ENCODE measurements around the gene KRTAP9-1. TPM values are rescaled to one million over a fixed set of nuclear protein-coding genes. Genes with fewer than 3 reads are reported as not detected.
"Not testable (repeated sequence)": the region's sequence is repeated elsewhere in the genome, so short reads cannot be mapped to it uniquely, and the experiment has no call there.

KRTAP9-1 gene
- total and polyA plus RNA-seq, 7 experiments from 2014 or later = not detected

- no peak overlapping the region for H3K4me3 Mint-ChIP-seq
- peaks cover 0 to 6% (median 0%) of the 10 kb centered on the region in 7 donors for H3K4me1 Mint-ChIP-seq
- Histone ChIP-seq H3K4me3 (ENCODE audit: low read length) (no peak overlapping the region), H3K27ac (ENCODE audit: low read depth, low read length) (no peak overlapping the region), H3K4me1 (ENCODE audit: control insufficient read depth in 2 of 2, insufficient read depth in 2 of 2, low read length in 2 of 2) (no peaks in the 10 kb centered on the region), H3K9me3 (ENCODE audit: control insufficient read depth in 2 of 3, low read length in 3 of 3) (no peaks in the 10 kb centered on the region), H3K36me3 (ENCODE audit: control insufficient read depth in 2 of 3, insufficient read depth in 3 of 3, low read length in 3 of 3) (no peaks in the 10 kb centered on the region), H3K27me3 (ENCODE audit: control insufficient read depth in 2 of 2, insufficient read depth in 2 of 2, low read length in 2 of 2) (peaks cover 0 to 6% of the 10 kb centered on the region in 2 donors)
- peaks cover 0 to 4% (median 0%) of the 10 kb centered on the region in 5 donors for H3K36me3 Mint-ChIP-seq
- no peak overlapping the region for H3K27ac Mint-ChIP-seq
- H3K9me3 Mint-ChIP-seq = peaks cover 0 to 9% (median 0%) of the 10 kb centered on the region in 11 donors
- POLR2A ChIA-PET = no interaction called here
- no peak for DNase-seq
- intact Hi-C loops (cut with micrococcal nuclease) = no loop called here
- ATAC-seq = no peak
- CTCF ChIA-PET = no interaction called here
- peaks cover 0 to 11% (median 0%) of the 10 kb centered on the region in 5 donors for H3K27me3 Mint-ChIP-seq
These were observed 34.1 kb downstream of the KRTAP9-1 start for GRCh38 chr17:41223821-41224220.

DNA sequence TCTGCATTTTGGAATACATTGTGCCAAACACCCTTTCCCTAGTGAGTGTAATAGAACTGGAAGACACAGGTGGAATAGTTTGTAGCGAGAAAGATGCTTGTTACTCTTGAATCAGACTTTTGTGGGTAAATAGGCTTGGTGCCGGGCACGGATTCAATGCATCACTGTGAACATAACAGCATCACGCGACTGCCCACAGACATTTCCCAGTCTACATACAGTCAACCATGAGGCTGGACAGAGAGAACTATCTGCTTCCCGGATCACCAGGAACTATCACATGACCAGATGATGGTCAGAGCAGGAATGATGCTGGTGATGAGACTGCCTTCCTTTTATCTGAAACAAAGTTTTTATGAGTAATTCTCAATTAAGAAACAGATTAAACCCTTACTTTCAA lies 36.4 kb downstream of the KRTAP9-1 start:
- Histone ChIP-seq H3K36me3 (ENCODE audit: control insufficient read depth in 2 of 3, insufficient read depth in 3 of 3, low read length in 3 of 3) (no peaks in the 10 kb centered on the region), H3K27ac (ENCODE audit: low read depth, low read length) (no peak overlapping the region), H3K4me3 (ENCODE audit: low read length) (no peak overlapping the region), H3K27me3 (ENCODE audit: control insufficient read depth in 2 of 2, insufficient read depth in 2 of 2, low read length in 2 of 2) (peaks cover 0 to 6% of the 10 kb centered on the region in 2 donors), H3K4me1 (ENCODE audit: control insufficient read depth in 2 of 2, insufficient read depth in 2 of 2, low read length in 2 of 2) (no peaks in the 10 kb centered on the region), H3K9me3 (ENCODE audit: control insufficient read depth in 2 of 3, low read length in 3 of 3) (no peaks in the 10 kb centered on the region)
- no peak overlapping the region for H3K27ac Mint-ChIP-seq
- H3K9me3 Mint-ChIP-seq = peaks cover 0 to 4% (median 0%) of the 10 kb centered on the region in 11 donors
- ChIA-PET CTCF (no interaction called here), POLR2A (no interaction called here)
- H3K4me3 Mint-ChIP-seq = no peak overlapping the region
- ATAC-seq (no peak), DNase-seq (no peak)
- intact Hi-C loops (cut with micrococcal nuclease) = no loop called here
- H3K36me3 Mint-ChIP-seq = no peaks in the 10 kb centered on the region
- H3K27me3 Mint-ChIP-seq = peaks cover 0 to 17% (median 0%) of the 10 kb centered on the region in 5 donors
- H3K4me1 Mint-ChIP-seq = peaks cover 0 to 15% (median 11%) of the 10 kb centered on the region in 7 donors

GRCh38 chr17:41226598-41227095 lies 37.0 kb downstream of the KRTAP9-1 start, which contains the start of gene KRTAP9-2:
Gene KRTAP9-2, plus strand, starts transcription at chr17:41226648. Its CDS starts 7 bp downstream, at chr17:41226655.
- H3K4me3 Mint-ChIP-seq; intact Hi-C loops (cut with micrococcal nuclease); ATAC-seq: not testable (repeated sequence)

GRCh38 chr17:41230094-41230493 lies 40.4 kb downstream of the KRTAP9-1 start:
- Mint-ChIP-seq H3K36me3 (no peaks in the 10 kb centered on the region), H3K4me1 (peaks cover 0 to 15% (median 7%) of the 10 kb centered on the region in 7 donors), H3K27me3 (peaks cover 0 to 25% (median 4%) of the 10 kb centered on the region in 5 donors), H3K9me3 (peaks cover 0 to 2% (median 0%) of the 10 kb centered on the region in 11 donors), H3K27ac (peak overlapping the region in 1 of 9 donors; percentile 23), H3K4me3 (no peak overlapping the region)
- DNase-seq (no peak), ATAC-seq (no peak)
- POLR2A ChIA-PET = no interaction called here
- intact Hi-C loops (cut with micrococcal nuclease) = no loop called here
- Histone ChIP-seq H3K27me3 (ENCODE audit: control insufficient read depth in 2 of 2, insufficient read depth in 2 of 2, low read length in 2 of 2) (peaks cover 0 to 6% of the 10 kb centered on the region in 2 donors), H3K9me3 (ENCODE audit: control insufficient read depth in 2 of 3, low read length in 3 of 3) (no peaks in the 10 kb centered on the region), H3K4me1 (ENCODE audit: control insufficient read depth in 2 of 2, insufficient read depth in 2 of 2, low read length in 2 of 2) (no peaks in the 10 kb centered on the region), H3K4me3 (ENCODE audit: low read length) (no peak overlapping the region), H3K36me3 (ENCODE audit: control insufficient read depth in 2 of 3, insufficient read depth in 3 of 3, low read length in 3 of 3) (no peaks in the 10 kb centered on the region), H3K27ac (ENCODE audit: low read depth, low read length) (no peak overlapping the region)
- CTCF ChIA-PET = interaction anchor here (1.6 kb wide), 1 partner anchor 14 kb away, joined by 3 read pairs; no protein-coding TSS in a partner anchor

More at GRCh38 chr17:41226598-41227095, 37.0 kb downstream of the KRTAP9-1 start, which contains the start of gene KRTAP9-2:
- H3K4me1 ChIP-seq (ENCODE audit: control insufficient read depth in 2 of 2, insufficient read depth in 2 of 2, low read length in 2 of 2); POLR2A ChIA-PET; H3K9me3 ChIP-seq (ENCODE audit: control insufficient read depth in 2 of 3, low read length in 3 of 3); DNase-seq; H3K27me3 ChIP-seq (ENCODE audit: control insufficient read depth in 2 of 2, insufficient read depth in 2 of 2, low read length in 2 of 2); H3K36me3 Mint-ChIP-seq; H3K27ac Mint-ChIP-seq; H3K36me3 ChIP-seq (ENCODE audit: control insufficient read depth in 2 of 3, insufficient read depth in 3 of 3, low read length in 3 of 3); CTCF ChIA-PET; H3K9me3 Mint-ChIP-seq; H3K4me3 ChIP-seq (ENCODE audit: low read length); H3K27ac ChIP-seq (ENCODE audit: low read depth, low read length): not testable (repeated sequence)
- Mint-ChIP-seq H3K27me3 (peaks cover 0 to 16% (median 0%) of the 10 kb centered on the region in 5 donors), H3K4me1 (peaks cover 0 to 15% (median 7%) of the 10 kb centered on the region in 7 donors)

DNA sequence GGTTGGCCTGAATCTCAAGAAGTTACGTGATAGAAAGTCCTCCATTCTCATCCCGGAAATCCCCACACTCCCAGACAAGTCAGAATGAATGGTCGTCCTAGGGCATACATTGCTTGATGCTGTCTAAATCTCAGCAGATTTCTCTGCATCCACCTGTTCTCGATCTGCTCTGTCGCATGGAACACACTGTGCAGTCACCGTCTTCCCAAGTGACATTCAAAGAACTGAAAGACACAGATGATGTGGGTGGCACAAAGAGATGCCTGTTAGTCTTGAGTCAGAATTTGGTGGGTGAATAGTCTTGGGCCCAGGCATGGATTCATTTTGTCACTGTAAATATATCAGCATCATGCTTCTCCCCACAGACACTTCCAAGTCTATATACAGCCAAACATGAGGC lies 42.0 kb downstream of the KRTAP9-1 start:
- DNase-seq (no peak), ATAC-seq (no peak)
- no peak overlapping the region for H3K27ac ChIP-seq (ENCODE audit: low read depth, low read length)
- no peaks in the 10 kb centered on the region for H3K36me3 Mint-ChIP-seq
- no peaks in the 10 kb centered on the region for H3K9me3 ChIP-seq (ENCODE audit: control insufficient read depth in 2 of 3, low read length in 3 of 3)
- H3K27me3 Mint-ChIP-seq = peaks cover 0 to 27% (median 10%) of the 10 kb centered on the region in 5 donors
- H3K4me3 ChIP-seq (ENCODE audit: low read length) = no peak overlapping the region
- H3K4me1 ChIP-seq (ENCODE audit: control insufficient read depth in 2 of 2, insufficient read depth in 2 of 2, low read length in 2 of 2) = no peaks in the 10 kb centered on the region
- ChIA-PET POLR2A (no interaction called here), CTCF (no interaction called here)
- no peaks in the 10 kb centered on the region for H3K27me3 ChIP-seq (ENCODE audit: control insufficient read depth in 2 of 2, insufficient read depth in 2 of 2, low read length in 2 of 2)
- H3K4me3 Mint-ChIP-seq = no peak overlapping the region
- no peak overlapping the region for H3K27ac Mint-ChIP-seq
- intact Hi-C loops (cut with micrococcal nuclease) = no loop called here
- H3K9me3 Mint-ChIP-seq = peaks cover 0 to 2% (median 0%) of the 10 kb centered on the region in 11 donors
- H3K4me1 Mint-ChIP-seq = peaks cover 0 to 15% (median 9%) of the 10 kb centered on the region in 7 donors
- no peaks in the 10 kb centered on the region for H3K36me3 ChIP-seq (ENCODE audit: control insufficient read depth in 2 of 3, insufficient read depth in 3 of 3, low read length in 3 of 3)

DNA sequence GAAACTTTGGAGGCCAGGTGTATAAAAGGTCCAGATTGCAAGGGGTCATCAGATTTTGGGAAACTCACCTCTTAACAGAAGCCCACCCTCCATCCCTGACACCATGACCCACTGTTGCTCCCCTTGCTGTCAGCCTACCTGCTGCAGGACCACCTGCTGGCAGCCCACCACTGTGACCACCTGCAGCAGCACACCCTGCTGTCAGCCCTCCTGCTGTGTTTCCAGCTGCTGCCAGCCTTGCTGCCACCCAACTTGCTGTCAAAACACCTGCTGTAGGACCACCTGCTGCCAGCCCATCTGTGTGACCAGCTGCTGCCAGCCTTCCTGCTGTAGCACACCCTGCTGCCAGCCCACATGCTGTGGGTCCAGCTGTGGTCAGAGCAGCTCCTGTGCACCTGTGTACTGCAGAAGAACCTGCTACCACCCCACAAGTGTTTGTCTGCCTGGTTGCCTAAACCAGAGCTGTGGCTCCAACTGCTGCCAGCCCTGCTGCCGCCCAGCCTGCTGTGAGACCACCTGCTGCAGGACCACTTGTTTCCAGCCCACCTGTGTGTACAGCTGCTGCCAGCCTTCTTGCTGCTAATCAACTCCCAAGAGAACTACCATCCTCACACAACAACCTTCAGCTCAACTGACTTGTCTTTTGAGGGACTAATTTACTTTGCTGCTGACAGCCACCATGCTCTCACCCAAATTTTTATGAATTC lies 42.9 kb downstream of the KRTAP9-1 start, which contains the start of gene KRTAP9-3:
KRTAP9-3 (plus strand) TSS at position 51 of the 707 bp plus-strand sequence; CDS start at position 104, 53 bp downstream.
- H3K27me3 ChIP-seq (ENCODE audit: control insufficient read depth in 2 of 2, insufficient read depth in 2 of 2, low read length in 2 of 2); H3K36me3 Mint-ChIP-seq; ATAC-seq; H3K36me3 ChIP-seq (ENCODE audit: control insufficient read depth in 2 of 3, insufficient read depth in 3 of 3, low read length in 3 of 3); H3K27ac ChIP-seq (ENCODE audit: low read depth, low read length); DNase-seq; H3K4me3 Mint-ChIP-seq; POLR2A ChIA-PET; H3K9me3 Mint-ChIP-seq; H3K9me3 ChIP-seq (ENCODE audit: control insufficient read depth in 2 of 3, low read length in 3 of 3); intact Hi-C loops (cut with micrococcal nuclease); H3K4me1 ChIP-seq (ENCODE audit: control insufficient read depth in 2 of 2, insufficient read depth in 2 of 2, low read length in 2 of 2); CTCF ChIA-PET; H3K27ac Mint-ChIP-seq; H3K4me3 ChIP-seq (ENCODE audit: low read length): not testable (repeated sequence)
- Mint-ChIP-seq H3K4me1 (peaks cover 0 to 15% (median 9%) of the 10 kb centered on the region in 7 donors), H3K27me3 (peaks cover 0 to 27% (median 11%) of the 10 kb centered on the region in 5 donors)

Data from naive thymus-derived CD4-positive, alpha-beta T cell (primary cell).